ENCODE measurements around the gene IL23A.

DNA sequence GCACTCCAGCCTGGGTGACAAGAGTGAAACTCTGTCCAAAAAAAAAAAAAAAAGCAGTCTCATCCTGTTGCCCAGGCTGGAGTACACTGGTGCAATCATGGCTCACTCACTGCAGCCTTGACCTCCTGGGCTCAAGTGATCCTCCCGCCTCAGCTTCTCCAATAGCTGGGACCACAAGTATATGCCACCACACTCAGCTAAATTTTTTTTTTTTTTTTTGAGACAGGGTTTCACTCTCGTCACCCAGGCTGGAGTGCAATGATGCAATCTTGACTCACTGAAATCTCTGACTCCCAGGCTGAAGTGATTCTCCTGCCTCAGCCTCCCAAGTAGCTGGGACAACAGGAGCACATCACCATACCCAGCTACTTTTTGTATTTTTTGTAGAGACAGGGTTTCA is 17.7 kb upstream of the IL23A start:
- TF ChIP-seq, protein P1, sequence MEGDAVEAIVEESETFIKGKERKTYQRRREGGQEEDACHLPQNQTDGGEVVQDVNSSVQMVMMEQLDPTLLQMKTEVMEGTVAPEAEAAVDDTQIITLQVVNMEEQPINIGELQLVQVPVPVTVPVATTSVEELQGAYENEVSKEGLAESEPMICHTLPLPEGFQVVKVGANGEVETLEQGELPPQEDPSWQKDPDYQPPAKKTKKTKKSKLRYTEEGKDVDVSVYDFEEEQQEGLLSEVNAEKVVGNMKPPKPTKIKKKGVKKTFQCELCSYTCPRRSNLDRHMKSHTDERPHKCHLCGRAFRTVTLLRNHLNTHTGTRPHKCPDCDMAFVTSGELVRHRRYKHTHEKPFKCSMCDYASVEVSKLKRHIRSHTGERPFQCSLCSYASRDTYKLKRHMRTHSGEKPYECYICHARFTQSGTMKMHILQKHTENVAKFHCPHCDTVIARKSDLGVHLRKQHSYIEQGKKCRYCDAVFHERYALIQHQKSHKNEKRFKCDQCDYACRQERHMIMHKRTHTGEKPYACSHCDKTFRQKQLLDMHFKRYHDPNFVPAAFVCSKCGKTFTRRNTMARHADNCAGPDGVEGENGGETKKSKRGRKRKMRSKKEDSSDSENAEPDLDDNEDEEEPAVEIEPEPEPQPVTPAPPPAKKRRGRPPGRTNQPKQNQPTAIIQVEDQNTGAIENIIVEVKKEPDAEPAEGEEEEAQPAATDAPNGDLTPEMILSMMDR (IDR thresholded peaks at IDR 0.05), result no peak
- TF ChIP-seq POLR2A (IDR thresholded peaks at IDR 0.05), result no peak

Measured in thyroid gland (tissue), 4 donors.